HepG2 (cell line): ENCODE data around the gene NELL2. TPM values are rescaled to one million over a fixed set of nuclear protein-coding genes. Genes with fewer than 3 reads are reported as not detected.

Source experiments
- ATAC-seq: fragments of 200-7000 bp; cut with Tn5 transposase; 3 replicates; pipeline ENCODE4 v1.9.1; 2020; ENCODE audit warnings: mild to moderate bottlenecking, moderate library complexity
- BruUV-seq: library from RNA; stranded (reverse); fragments of 400-500 nt; replicated peaks from 2 replicates; lab custom pipeline; 2021; lab: Mats Ljungman, UMichigan
- CTCF ChIA-PET: fragments of 300-600 bp; formaldehyde crosslinking; extraction: SDS; loops from one replicate; lab custom pipeline; 2021; ENCODE audit warnings: low total read pairs, inconsistent platforms, low intra/inter-chr PET ratio; lab: Yijun Ruan, JAX
- POLR2A ChIA-PET: fragments of 350-600 bp; sonication (Branson Sonifier 250); formaldehyde crosslinking; loops from one replicate; lab custom pipeline; 2020; ENCODE audit warnings: antibody characterized with exemption, inconsistent platforms; lab: Yijun Ruan, JAX
- DNase-seq: peaks from one replicate; pipeline ENCODE4 v3.0.0-alpha.2; 2015; ENCODE audit warnings: low spot score
- FAIRE-seq: peaks from 3 replicates; lab custom pipeline; 2011; peaks lifted over from hg19 to GRCh38; lab: Jason Lieb, UNC
- H2AFZ ChIP-seq: one replicate; pipeline ENCODE4 v1.6.1; 2011; ENCODE audit warnings: low read length, inconsistent platforms
- H3K27ac ChIP-seq: fragments of 300-600 bp; 3 replicates; pipeline ENCODE4 v1.8.0; 2011; ENCODE audit warnings: mixed run types, mild to moderate bottlenecking, mixed read lengths, low read length, inconsistent platforms; ENCODE audit not compliant: insufficient read depth; ENCODE audit errors: extremely low read length
- H3K27me3 ChIP-seq, 2 experiments: fragments of 200-600 bp in 1 of 2; 2 replicates in 1 of 2; 3 replicates in 1 of 2; pipeline versions ENCODE4 v1.6.0 to v1.8.0; 2011; ENCODE audit warnings: low read length in 2 of 2, mild to moderate bottlenecking in 2 of 2, moderate library complexity in 2 of 2, inconsistent platforms in 1 of 2; ENCODE audit not compliant: insufficient read depth in 2 of 2, control insufficient read depth in 1 of 2
- H3K36me3 ChIP-seq, 2 experiments: fragments of 200-600 bp in 1 of 2; replicated peaks in 1 of 2; 2 replicates in 1 of 2; 3 replicates in 1 of 2; pipeline versions ENCODE4 v1.5.1 to v1.8.0; 2011; ENCODE audit warnings: low read length in 2 of 2, inconsistent platforms in 1 of 2; ENCODE audit not compliant: insufficient read depth in 2 of 2, control insufficient read depth in 1 of 2
- H3K4me1 ChIP-seq: 2 replicates; pipeline ENCODE4 v1.5.1; 2012; ENCODE audit warnings: low read length, inconsistent platforms; ENCODE audit not compliant: insufficient read depth
- H3K4me2 ChIP-seq: 2 replicates; pipeline ENCODE4 v1.6.0; 2011; ENCODE audit warnings: low read depth, low read length, inconsistent platforms
- H3K4me3 ChIP-seq, 3 experiments: fragments of 200-600 bp in 1 of 3; sonication (generic), shearing (Covaris generic) in 1 of 3; replicated peaks in 1 of 3; 2 replicates each; pipeline ENCODE4 v1.5.1; 2011 to 2016; ENCODE audit warnings: low read length in 3 of 3, inconsistent platforms in 2 of 3, low read depth in 2 of 3, mild to moderate bottlenecking in 2 of 3, control low read depth in 1 of 3, mixed read lengths in 1 of 3; ENCODE audit not compliant: insufficient read depth in 1 of 3
- H3K79me2 ChIP-seq: one replicate; pipeline ENCODE4 v1.6.1; 2011; ENCODE audit warnings: low read length, inconsistent platforms; ENCODE audit not compliant: insufficient read depth
- H3K9ac ChIP-seq: 2 replicates; pipeline ENCODE4 v1.6.0; 2011; ENCODE audit warnings: mild to moderate bottlenecking, low read depth, low read length, inconsistent platforms; ENCODE audit not compliant: insufficient read depth
- H3K9me3 ChIP-seq: 2 replicates; pipeline ENCODE4 v1.5.1; 2012; ENCODE audit warnings: mild to moderate bottlenecking, low read length
- H4K20me1 ChIP-seq: 2 replicates; pipeline ENCODE4 v1.6.0; 2011; ENCODE audit warnings: inconsistent platforms, mild to moderate bottlenecking, low read length, moderate library complexity; ENCODE audit not compliant: insufficient read depth
- BORCS8-MEF2B ChIP-seq: sonication (generic); formaldehyde crosslinking; IDR thresholded peaks from 2 replicates; pipeline ENCODE4 v1.8.0; 2022; ENCODE audit warnings: mild to moderate bottlenecking, missing genetic modification reagents
- CREB1 ChIP-seq, 2 experiments: fragments of 450-650 bp in 1 of 2; IDR thresholded peaks; 2 replicates each; pipeline ENCODE4 v1.6.1; 2016 to 2017; ENCODE audit warnings: control low read depth in 1 of 2, mild to moderate bottlenecking in 1 of 2, missing compliant biosample characterization in 1 of 2, missing genetic modification characterization in 1 of 2
- FOXA1 ChIP-seq, 2 experiments: fragments of 450-650 bp in 1 of 2; sonication (generic) in 1 of 2; formaldehyde crosslinking in 1 of 2; IDR thresholded peaks; 2 replicates each; pipeline versions ENCODE4 v1.4.0 to v1.6.1; 2016 to 2020; ENCODE audit warnings: missing genetic modification reagents in 1 of 2
- XRCC5 ChIP-seq: fragments of 200-400 bp; formaldehyde crosslinking; optimal IDR thresholded peaks from 2 replicates; pipeline ENCODE3; 2017; ENCODE audit warnings: mild to moderate bottlenecking, low read length
- YEATS4 ChIP-seq: sonication (generic); formaldehyde crosslinking; IDR thresholded peaks from 2 replicates; pipeline ENCODE4 v1.4.0; 2020; ENCODE audit warnings: missing genetic modification reagents, borderline replicate concordance
- ZNF329 ChIP-seq: sonication (generic); formaldehyde crosslinking; IDR thresholded peaks from 2 replicates; pipeline ENCODE4 v1.9.0; 2021; ENCODE audit warnings: low read depth, mild to moderate bottlenecking, missing genetic modification reagents
- ZNF468 ChIP-seq: sonication (generic); formaldehyde crosslinking; IDR thresholded peaks from 2 replicates; pipeline ENCODE4 v1.8.0; 2022; ENCODE audit warnings: mild to moderate bottlenecking, moderate library complexity, missing genetic modification reagents
- ZNF878 ChIP-seq: sonication (generic); formaldehyde crosslinking; IDR thresholded peaks from 2 replicates; pipeline ENCODE4 v1.8.1; 2023; ENCODE audit warnings: mild to moderate bottlenecking, missing genetic modification reagents, moderate library complexity
- WGBS: methylation state at CpG from one replicate; pipeline ENCODE4 v1.1.6; 2017; ENCODE audit warnings: low lambda C conversion rate; 5-methylcytosine and 5-hydroxymethylcytosine counted together
- in situ Hi-C: cut with HindIII; loops from 2 replicates; pipeline ENCODE4 v1.10.0; 2017; ENCODE audit warnings: low pct_unique_long_range_greater_than_20kb; ENCODE audit not compliant: extremely low pct_ligation_motif_present
- intact Hi-C: fragments of 100-400 bp; cut with micrococcal nuclease; formaldehyde crosslinking; loops from one replicate; pipeline ENCODE4 v1.10.0; 2022; ENCODE audit not compliant: unreplicated experiment
- polyA plus RNA-seq, 8 experiments: library from polyadenylated mRNA; depleted of rRNA in 3 of 8; stranded (reverse) in 7 of 8; unstranded in 1 of 8; fragments of >200 nt; fragmentation: Illumina TruSeq in 4 of 8; extraction: Trizol in 4 of 8; gene quantifications; 2 replicates each; pipeline versions ENCODE4 v1.2.1 to v1.2.3, GENCODE V29; 2011 to 2016; ENCODE audit warnings: low read depth in 4 of 8, missing spikeins in 1 of 8, mixed read lengths in 1 of 8; ENCODE audit not compliant: insufficient read depth in 1 of 8
- total RNA-seq, 5 experiments: library from RNA; depleted of rRNA; stranded (reverse); fragments of >200 nt; fragmentation: Illumina TruSeq; extraction: Trizol; gene quantifications; 2 replicates each; pipeline ENCODE4 v1.2.3, GENCODE V29; 2016; ENCODE audit warnings: low read depth in 1 of 5
- TF ChIP-seq, protein P1 (sequence below): conservative IDR thresholded peaks from 2 replicates; pipeline ENCODE4 v1.6.1; 2018; ENCODE audit warnings: missing genetic modification reagents
- TF ChIP-seq, protein P2 (sequence below): sonication (generic); formaldehyde crosslinking; conservative IDR thresholded peaks from 2 replicates; pipeline ENCODE4 v1.8.1; 2023; ENCODE audit warnings: missing genetic modification reagents
- TF ChIP-seq, protein P3 (sequence below): sonication (generic); formaldehyde crosslinking; IDR thresholded peaks from 2 replicates; pipeline ENCODE4 v1.8.0; 2022; ENCODE audit warnings: mild to moderate bottlenecking, missing genetic modification reagents, borderline replicate concordance
- TF ChIP-seq, protein P4 (sequence below): sonication (generic); formaldehyde crosslinking; IDR thresholded peaks from 2 replicates; pipeline ENCODE4 v1.4.0; 2020; ENCODE audit warnings: low read depth, mild to moderate bottlenecking, missing genetic modification reagents
- TF ChIP-seq, protein P5 (sequence below): sonication (generic); formaldehyde crosslinking; IDR thresholded peaks from 2 replicates; pipeline ENCODE4 v1.5.1; 2020; ENCODE audit warnings: missing genetic modification reagents, mild to moderate bottlenecking, borderline replicate concordance
- TF ChIP-seq, protein P6 (sequence below): IDR thresholded peaks from 2 replicates; pipeline ENCODE4 v1.6.1; 2016; ENCODE audit warnings: missing genetic modification reagents, missing compliant biosample characterization
- TF ChIP-seq, protein P7 (sequence below): sonication (generic); formaldehyde crosslinking; IDR thresholded peaks from 2 replicates; pipeline ENCODE4 v1.5.0; 2020; ENCODE audit warnings: mild to moderate bottlenecking, missing genetic modification reagents

NELL2 gene
- total and polyA plus RNA-seq, 2 of the 13 experiments (the other 11 are each of a cell fraction or from before 2014, with no cell fraction given), result 0.11 TPM; not detected in 1

DNA sequence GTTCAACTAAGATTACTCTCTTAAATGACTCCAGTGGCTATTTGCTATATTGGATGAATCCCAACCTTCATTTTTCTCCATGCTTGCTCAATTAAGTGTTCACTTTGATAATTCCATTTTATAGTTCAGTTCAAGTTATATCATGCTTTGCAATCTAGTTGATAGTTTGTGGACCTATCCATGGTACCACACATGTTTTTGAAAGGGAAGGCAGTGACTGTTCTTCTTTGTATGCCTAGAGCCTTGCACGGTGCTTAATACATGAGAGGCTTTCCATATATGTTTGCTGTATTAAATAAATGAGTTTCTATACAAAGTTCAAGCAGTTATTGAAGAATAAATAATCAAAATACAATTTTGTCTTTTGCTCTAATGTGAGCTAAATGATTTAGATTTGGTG, 391.3 kb downstream of the NELL2 start:
- Histone ChIP-seq H3K27ac (no peak overlapping the region), H3K9ac (no peak overlapping the region), H3K79me2 (no peaks in the 10 kb centered on the region), H3K4me3 (no peak overlapping the region), H4K20me1 (no peaks in the 10 kb centered on the region), H3K27me3 (no peaks in the 10 kb centered on the region), H3K36me3 (no peaks in the 10 kb centered on the region), H3K4me2 (no peak overlapping the region), H3K9me3 (no peaks in the 10 kb centered on the region), H2AFZ (no peak overlapping the region), H3K4me1 (no peaks in the 10 kb centered on the region)
- no peak for FAIRE-seq
- CTCF ChIA-PET, result no interaction called here
- ATAC-seq, result no peak
- WGBS, result 3% methylated on average over 1 of the region's 1 CpG
- DNase-seq, result no peak
- no TSS peak for BruUV-seq
- intact Hi-C loops, result no loop called here
- in situ Hi-C loops, result no loop called here
- POLR2A ChIA-PET, result no interaction called here
- TF ChIP-seq, protein P1, sequence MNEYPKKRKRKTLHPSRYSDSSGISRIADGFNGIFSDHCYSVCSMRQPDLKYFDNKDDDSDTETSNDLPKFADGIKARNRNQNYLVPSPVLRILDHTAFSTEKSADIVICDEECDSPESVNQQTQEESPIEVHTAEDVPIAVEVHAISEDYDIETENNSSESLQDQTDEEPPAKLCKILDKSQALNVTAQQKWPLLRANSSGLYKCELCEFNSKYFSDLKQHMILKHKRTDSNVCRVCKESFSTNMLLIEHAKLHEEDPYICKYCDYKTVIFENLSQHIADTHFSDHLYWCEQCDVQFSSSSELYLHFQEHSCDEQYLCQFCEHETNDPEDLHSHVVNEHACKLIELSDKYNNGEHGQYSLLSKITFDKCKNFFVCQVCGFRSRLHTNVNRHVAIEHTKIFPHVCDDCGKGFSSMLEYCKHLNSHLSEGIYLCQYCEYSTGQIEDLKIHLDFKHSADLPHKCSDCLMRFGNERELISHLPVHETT (CRISPR knock-in tag), result no peak
- TF ChIP-seq, protein P2, sequence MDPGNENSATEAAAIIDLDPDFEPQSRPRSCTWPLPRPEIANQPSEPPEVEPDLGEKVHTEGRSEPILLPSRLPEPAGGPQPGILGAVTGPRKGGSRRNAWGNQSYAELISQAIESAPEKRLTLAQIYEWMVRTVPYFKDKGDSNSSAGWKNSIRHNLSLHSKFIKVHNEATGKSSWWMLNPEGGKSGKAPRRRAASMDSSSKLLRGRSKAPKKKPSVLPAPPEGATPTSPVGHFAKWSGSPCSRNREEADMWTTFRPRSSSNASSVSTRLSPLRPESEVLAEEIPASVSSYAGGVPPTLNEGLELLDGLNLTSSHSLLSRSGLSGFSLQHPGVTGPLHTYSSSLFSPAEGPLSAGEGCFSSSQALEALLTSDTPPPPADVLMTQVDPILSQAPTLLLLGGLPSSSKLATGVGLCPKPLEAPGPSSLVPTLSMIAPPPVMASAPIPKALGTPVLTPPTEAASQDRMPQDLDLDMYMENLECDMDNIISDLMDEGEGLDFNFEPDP (CRISPR knock-in tag), result no peak
- TF ChIP-seq ZNF878 (CRISPR knock-in tag) (no peak), XRCC5 (no peak), ZNF329 (CRISPR knock-in tag) (no peak), FOXA1 (IDR thresholded peaks at IDR 0.05) (no peak), FOXA1 (CRISPR knock-in tag; IDR thresholded peaks at IDR 0.05) (no peak), ZNF468 (CRISPR knock-in tag) (no peak), YEATS4 (no peak), BORCS8-MEF2B (CRISPR knock-in tag) (no peak), CREB1 (IDR thresholded peaks at IDR 0.05) (no peak), CREB1 (CRISPR knock-in tag; IDR thresholded peaks at IDR 0.05) (no peak)
- TF ChIP-seq, protein P3, sequence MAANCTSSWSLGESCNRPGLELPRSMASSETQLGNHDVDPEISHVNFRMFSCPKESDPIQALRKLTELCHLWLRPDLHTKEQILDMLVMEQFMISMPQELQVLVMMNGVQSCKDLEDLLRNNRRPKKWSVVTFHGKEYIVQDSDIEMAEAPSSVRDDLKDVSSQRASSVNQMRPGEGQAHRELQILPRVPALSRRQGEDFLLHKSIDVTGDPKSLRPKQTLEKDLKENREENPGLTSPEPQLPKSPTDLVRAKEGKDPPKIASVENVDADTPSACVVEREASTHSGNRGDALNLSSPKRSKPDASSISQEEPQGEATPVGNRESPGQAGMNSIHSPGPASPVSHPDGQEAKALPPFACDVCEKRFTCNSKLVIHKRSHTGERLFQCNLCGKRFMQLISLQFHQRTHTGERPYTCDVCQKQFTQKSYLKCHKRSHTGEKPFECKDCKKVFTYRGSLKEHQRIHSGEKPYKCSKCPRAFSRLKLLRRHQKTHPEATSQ (CRISPR knock-in tag), result no peak
- TF ChIP-seq, protein P4, sequence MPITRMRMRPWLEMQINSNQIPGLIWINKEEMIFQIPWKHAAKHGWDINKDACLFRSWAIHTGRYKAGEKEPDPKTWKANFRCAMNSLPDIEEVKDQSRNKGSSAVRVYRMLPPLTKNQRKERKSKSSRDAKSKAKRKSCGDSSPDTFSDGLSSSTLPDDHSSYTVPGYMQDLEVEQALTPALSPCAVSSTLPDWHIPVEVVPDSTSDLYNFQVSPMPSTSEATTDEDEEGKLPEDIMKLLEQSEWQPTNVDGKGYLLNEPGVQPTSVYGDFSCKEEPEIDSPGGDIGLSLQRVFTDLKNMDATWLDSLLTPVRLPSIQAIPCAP (CRISPR knock-in tag), result no peak
- TF ChIP-seq, protein P5, sequence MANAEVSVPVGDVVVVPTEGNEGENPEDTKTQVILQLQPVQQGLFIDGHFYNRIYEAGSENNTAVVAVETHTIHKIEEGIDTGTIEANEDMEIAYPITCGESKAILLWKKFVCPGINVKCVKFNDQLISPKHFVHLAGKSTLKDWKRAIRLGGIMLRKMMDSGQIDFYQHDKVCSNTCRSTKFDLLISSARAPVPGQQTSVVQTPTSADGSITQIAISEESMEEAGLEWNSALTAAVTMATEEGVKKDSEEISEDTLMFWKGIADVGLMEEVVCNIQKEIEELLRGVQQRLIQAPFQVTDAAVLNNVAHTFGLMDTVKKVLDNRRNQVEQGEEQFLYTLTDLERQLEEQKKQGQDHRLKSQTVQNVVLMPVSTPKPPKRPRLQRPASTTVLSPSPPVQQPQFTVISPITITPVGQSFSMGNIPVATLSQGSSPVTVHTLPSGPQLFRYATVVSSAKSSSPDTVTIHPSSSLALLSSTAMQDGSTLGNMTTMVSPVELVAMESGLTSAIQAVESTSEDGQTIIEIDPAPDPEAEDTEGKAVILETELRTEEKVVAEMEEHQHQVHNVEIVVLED (CRISPR knock-in tag), result no peak
- TF ChIP-seq, protein P6, sequence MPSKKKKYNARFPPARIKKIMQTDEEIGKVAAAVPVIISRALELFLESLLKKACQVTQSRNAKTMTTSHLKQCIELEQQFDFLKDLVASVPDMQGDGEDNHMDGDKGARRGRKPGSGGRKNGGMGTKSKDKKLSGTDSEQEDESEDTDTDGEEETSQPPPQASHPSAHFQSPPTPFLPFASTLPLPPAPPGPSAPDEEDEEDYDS (CRISPR knock-in tag), result no peak
- TF ChIP-seq, protein P7, sequence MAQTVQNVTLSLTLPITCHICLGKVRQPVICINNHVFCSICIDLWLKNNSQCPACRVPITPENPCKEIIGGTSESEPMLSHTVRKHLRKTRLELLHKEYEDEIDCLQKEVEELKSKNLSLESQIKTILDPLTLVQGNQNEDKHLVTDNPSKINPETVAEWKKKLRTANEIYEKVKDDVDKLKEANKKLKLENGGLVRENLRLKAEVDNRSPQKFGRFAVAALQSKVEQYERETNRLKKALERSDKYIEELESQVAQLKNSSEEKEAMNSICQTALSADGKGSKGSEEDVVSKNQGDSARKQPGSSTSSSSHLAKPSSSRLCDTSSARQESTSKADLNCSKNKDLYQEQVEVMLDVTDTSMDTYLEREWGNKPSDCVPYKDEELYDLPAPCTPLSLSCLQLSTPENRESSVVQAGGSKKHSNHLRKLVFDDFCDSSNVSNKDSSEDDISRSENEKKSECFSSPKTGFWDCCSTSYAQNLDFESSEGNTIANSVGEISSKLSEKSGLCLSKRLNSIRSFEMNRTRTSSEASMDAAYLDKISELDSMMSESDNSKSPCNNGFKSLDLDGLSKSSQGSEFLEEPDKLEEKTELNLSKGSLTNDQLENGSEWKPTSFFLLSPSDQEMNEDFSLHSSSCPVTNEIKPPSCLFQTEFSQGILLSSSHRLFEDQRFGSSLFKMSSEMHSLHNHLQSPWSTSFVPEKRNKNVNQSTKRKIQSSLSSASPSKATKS, result no peak
